Mesenchymal stem cell (in vitro differentiated cells and primary cell): ENCODE data around the gene CNIH3.

ENCODE experiments used
- DNase-seq: peaks from one replicate; pipeline ENCODE4 v3.0.0-alpha.2; 2013
- H2AFZ ChIP-seq: one replicate; pipeline ENCODE4 v1.6.1; 2013; ENCODE audit warnings: low read depth, mild to moderate bottlenecking, control low read depth, inconsistent platforms, low read length, moderate library complexity
- H2AK5ac ChIP-seq: 2 replicates; pipeline ENCODE4 v1.6.1; 2013; ENCODE audit warnings: low read length, moderate library complexity, mild to moderate bottlenecking, inconsistent platforms; ENCODE audit not compliant: severe bottlenecking
- H2BK120ac ChIP-seq: one replicate; pipeline ENCODE4 v1.6.1; 2013; ENCODE audit warnings: low read depth, mild to moderate bottlenecking, inconsistent platforms, low read length, moderate library complexity
- H2BK12ac ChIP-seq, 2 experiments: one replicate each; pipeline ENCODE4 v1.6.1; 2013; ENCODE audit warnings: inconsistent platforms in 2 of 2, low read length in 2 of 2, mild to moderate bottlenecking in 2 of 2, moderate library complexity in 2 of 2, control low read depth in 1 of 2
- H2BK15ac ChIP-seq: one replicate; pipeline ENCODE4 v1.6.1; 2013; ENCODE audit warnings: mild to moderate bottlenecking, low read depth, inconsistent platforms; ENCODE audit not compliant: poor library complexity, severe bottlenecking
- H2BK5ac ChIP-seq: 2 replicates; pipeline ENCODE4 v1.6.1; 2013; ENCODE audit warnings: low read depth, mild to moderate bottlenecking, low read length, control low read depth, inconsistent platforms; ENCODE audit not compliant: poor library complexity, severe bottlenecking
- H3K14ac ChIP-seq, 2 experiments: one replicate each; pipeline ENCODE4 v1.6.1; 2013; ENCODE audit warnings: inconsistent platforms in 2 of 2, low read length in 2 of 2, control low read depth in 1 of 2, mild to moderate bottlenecking in 1 of 2, moderate library complexity in 1 of 2
- H3K18ac ChIP-seq, 2 experiments: one replicate each; pipeline ENCODE4 v1.6.1; 2013; ENCODE audit warnings: inconsistent platforms in 2 of 2, low read length in 2 of 2, control low read depth in 1 of 2, low read depth in 1 of 2, mild to moderate bottlenecking in 1 of 2
- H3K23ac ChIP-seq, 2 experiments: one replicate each; pipeline ENCODE4 v1.6.1; 2013; ENCODE audit warnings: inconsistent platforms in 2 of 2, low read length in 2 of 2, mild to moderate bottlenecking in 2 of 2, moderate library complexity in 2 of 2, control low read depth in 1 of 2
- H3K27ac ChIP-seq: 2 replicates; pipeline ENCODE4 v1.5.1; 2013; ENCODE audit warnings: mild to moderate bottlenecking, moderate library complexity, low read length, control low read depth, inconsistent platforms; ENCODE audit not compliant: poor library complexity, severe bottlenecking
- H3K27me3 ChIP-seq, 2 experiments: 2 replicates each; pipeline versions ENCODE4 v1.6.1 to v1.7.0; 2013; ENCODE audit warnings: low read length in 2 of 2, mild to moderate bottlenecking in 2 of 2, moderate library complexity in 2 of 2, control low read depth in 1 of 2, inconsistent platforms in 1 of 2; ENCODE audit not compliant: control insufficient read depth in 1 of 2, insufficient read depth in 1 of 2
- H3K36me3 ChIP-seq, 2 experiments: 2 replicates each; pipeline versions ENCODE4 v1.6.1 to v1.7.0; 2013; ENCODE audit warnings: low read length in 2 of 2, control low read depth in 1 of 2, inconsistent platforms in 1 of 2, low read depth in 1 of 2, mild to moderate bottlenecking in 1 of 2; ENCODE audit not compliant: insufficient read depth in 2 of 2, control insufficient read depth in 1 of 2
- H3K4ac ChIP-seq, 2 experiments: one replicate each; pipeline ENCODE4 v1.6.1; 2013; ENCODE audit warnings: inconsistent platforms in 2 of 2, low read length in 2 of 2, mild to moderate bottlenecking in 2 of 2, moderate library complexity in 2 of 2, control low read depth in 1 of 2, low read depth in 1 of 2
- H3K4me1 ChIP-seq: 2 replicates; pipeline ENCODE4 v1.6.1; 2013; ENCODE audit warnings: low read depth, low read length, control low read depth; ENCODE audit not compliant: control insufficient read depth, insufficient read depth
- H3K4me2 ChIP-seq: 2 replicates; pipeline ENCODE4 v1.6.1; 2013; ENCODE audit warnings: low read length, mild to moderate bottlenecking, inconsistent platforms; ENCODE audit not compliant: poor library complexity, severe bottlenecking
- H3K4me3 ChIP-seq, 2 experiments: 2 replicates each; pipeline versions ENCODE4 v1.5.1 to v1.7.0; 2013; ENCODE audit warnings: low read length in 2 of 2, mild to moderate bottlenecking in 2 of 2, control low read depth in 1 of 2, low read depth in 1 of 2; ENCODE audit not compliant: insufficient read depth in 1 of 2
- H3K79me1 ChIP-seq: replicated peaks from 2 replicates; pipeline ENCODE4 v1.6.1; 2013; ENCODE audit warnings: mild to moderate bottlenecking, control low read depth, low read length, inconsistent platforms; ENCODE audit not compliant: poor library complexity, severe bottlenecking
- H3K9ac ChIP-seq: 2 replicates; pipeline ENCODE4 v1.7.0; 2013; ENCODE audit warnings: mild to moderate bottlenecking, low read length, moderate library complexity
- H3K9me3 ChIP-seq: 2 replicates; pipeline ENCODE4 v1.7.0; 2013; ENCODE audit warnings: mild to moderate bottlenecking, low read length; ENCODE audit not compliant: control insufficient read depth
- H4K8ac ChIP-seq: one replicate; pipeline ENCODE4 v1.6.1; 2013; ENCODE audit warnings: inconsistent platforms, mild to moderate bottlenecking, low read length, moderate library complexity
- H4K91ac ChIP-seq: one replicate; pipeline ENCODE4 v1.6.1; 2013; ENCODE audit warnings: mild to moderate bottlenecking, low read length, inconsistent platforms
- WGBS: methylation state at CpG from one replicate; pipeline ENCODE4 v1.1.7; 2013; ENCODE audit warnings: mixed read lengths; 5-methylcytosine and 5-hydroxymethylcytosine counted together

Gene CNIH3

DNA sequence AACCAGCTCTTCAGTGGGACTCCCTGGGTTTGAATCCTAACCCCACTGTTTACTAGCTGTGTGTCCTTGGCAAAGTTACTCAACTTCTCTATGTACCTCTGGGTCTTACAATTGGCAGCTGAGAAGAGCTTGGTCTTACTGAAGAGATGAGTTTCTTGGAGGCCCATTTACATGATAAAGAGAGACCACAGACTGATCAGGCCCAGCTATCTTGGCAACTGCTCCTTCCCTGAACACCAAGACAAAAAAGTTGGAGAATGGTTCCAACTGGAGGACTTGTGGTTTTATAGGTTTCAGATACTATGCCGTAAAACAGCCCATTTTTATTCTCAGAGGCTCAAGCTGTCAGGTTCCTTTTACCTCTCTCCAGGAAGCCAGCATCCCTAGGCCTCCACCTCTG is 24.8 kb upstream of the CNIH3 start:
- Histone ChIP-seq H2AFZ (no peak overlapping the region), H2BK120ac (no peak overlapping the region), H2AK5ac (no peak overlapping the region), H3K4me2 (no peak overlapping the region), H3K4ac (no peak overlapping the region), H2BK5ac (no peak overlapping the region), H3K18ac (no peak overlapping the region), H3K23ac (no peak overlapping the region), H3K27ac (no peak overlapping the region), H2BK15ac (no peak overlapping the region), H3K14ac (no peak overlapping the region), H3K4me3 (no peak overlapping the region), H3K36me3 (peaks cover 0 to 11% of the 10 kb centered on the region in 2 experiments), H3K79me1 (no peaks in the 10 kb centered on the region), H4K91ac (no peak overlapping the region), H3K4me1 (peaks cover 4% of the 10 kb centered on the region), H3K27me3 (no peaks in the 10 kb centered on the region), H3K9me3 (no peaks in the 10 kb centered on the region), H4K8ac (no peak overlapping the region), H3K9ac (no peak overlapping the region), H2BK12ac (no peak overlapping the region)
- WGBS, result no CpG with 5 or more reads among the region's 1 CpG
- DNase-seq, result no peak

DNA sequence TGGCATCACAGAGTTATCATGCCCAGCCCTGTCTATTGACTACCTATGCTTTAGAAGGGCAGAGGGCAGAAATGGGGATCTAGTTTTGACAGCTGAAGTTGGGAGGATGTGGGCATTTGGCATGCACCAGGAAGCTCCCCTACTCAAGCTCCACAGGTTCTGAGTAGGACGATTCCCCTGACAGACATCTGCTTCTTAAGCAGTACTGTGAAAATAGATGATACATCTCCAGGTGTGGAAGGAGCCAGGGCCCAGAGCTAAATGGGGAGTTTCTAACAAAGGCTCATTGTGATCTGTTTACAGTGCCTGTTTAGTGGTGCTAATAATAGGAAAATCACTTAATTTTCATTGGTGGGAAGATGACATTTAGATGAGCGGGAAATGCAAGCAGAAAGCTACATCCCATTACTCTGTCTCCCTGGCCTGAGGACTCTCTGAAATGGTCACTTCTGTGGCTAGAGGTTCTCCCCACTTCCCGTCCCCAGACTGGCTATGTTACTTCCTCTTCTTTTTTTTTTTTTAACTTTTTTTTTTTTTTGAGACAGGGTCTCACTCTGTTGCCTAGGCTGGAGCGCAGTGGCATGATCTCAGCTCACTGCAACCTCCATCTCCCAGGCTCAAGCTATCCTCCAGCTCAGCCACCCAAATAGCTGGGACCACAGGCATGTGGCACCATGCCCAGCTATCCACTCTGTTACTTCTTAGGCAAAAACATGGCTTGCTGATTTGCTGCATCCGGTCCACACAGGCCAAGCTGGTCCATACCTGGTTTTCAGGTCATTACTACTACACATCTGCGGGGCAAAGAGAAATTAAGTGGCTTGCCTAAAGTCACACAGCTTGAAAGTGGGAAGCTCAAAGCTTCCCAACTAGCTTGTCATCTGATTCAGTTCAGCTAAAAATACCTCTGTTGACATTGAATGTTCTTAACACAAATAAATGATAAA is 23.2 kb upstream of the CNIH3 start:
- no peaks in the 10 kb centered on the region for H3K27me3 ChIP-seq
- peak overlapping the region; percentile 30 for H3K27ac ChIP-seq
- H2AK5ac ChIP-seq, result peak overlapping the region; percentile 66
- no peak overlapping the region for H3K4me3 ChIP-seq
- peak overlapping the region; percentile 46 to 61 for H3K4ac ChIP-seq
- peak; percentile 77 for DNase-seq
- no peak overlapping the region for H4K91ac ChIP-seq
- H3K14ac ChIP-seq, result peak overlapping the region in 1 of 2 experiments; percentile 15
- no peak overlapping the region for H2BK15ac ChIP-seq
- peak overlapping the region; percentile 68 to 83 for H2BK12ac ChIP-seq
- peak overlapping the region; percentile 64 for H2BK120ac ChIP-seq
- peak overlapping the region; percentile 41 to 66 for H3K18ac ChIP-seq
- no peaks in the 10 kb centered on the region for H3K79me1 ChIP-seq
- peak overlapping the region; percentile 66 for H4K8ac ChIP-seq
- H3K23ac ChIP-seq, result no peak overlapping the region
- H3K36me3 ChIP-seq, result peaks cover 0 to 8% of the 10 kb centered on the region in 2 experiments
- no peak overlapping the region for H2AFZ ChIP-seq
- H3K4me1 ChIP-seq, result peaks cover 4% of the 10 kb centered on the region
- no peak overlapping the region for H2BK5ac ChIP-seq
- no peaks in the 10 kb centered on the region for H3K9me3 ChIP-seq
- H3K4me2 ChIP-seq, result no peak overlapping the region
- 73% methylated on average over 6 of the region's 6 CpGs for WGBS
- no peak overlapping the region for H3K9ac ChIP-seq

DNA sequence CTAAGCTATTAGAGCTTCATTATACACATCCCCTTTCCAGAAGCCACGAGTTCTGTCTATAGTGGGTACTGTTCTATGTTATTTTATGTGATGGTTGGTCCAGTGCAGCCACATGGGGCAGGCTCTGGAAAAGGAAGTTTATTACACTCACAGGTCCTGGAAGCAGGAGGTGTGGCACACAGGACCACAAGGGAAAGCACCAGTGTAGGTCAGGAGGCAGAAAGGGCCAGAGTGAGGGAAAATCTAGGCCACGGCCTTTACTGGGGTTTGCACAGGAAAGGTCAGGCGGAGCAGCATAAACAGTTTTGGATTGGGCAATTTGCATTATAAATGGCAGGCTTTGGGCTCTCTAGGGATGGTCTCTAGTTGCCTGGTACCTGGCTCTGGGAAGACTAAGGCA is 21.8 kb upstream of the CNIH3 start:
- H3K18ac ChIP-seq, result peak overlapping the region in 1 of 2 experiments; percentile 18
- H2AFZ ChIP-seq, result no peak overlapping the region
- H3K9ac ChIP-seq, result no peak overlapping the region
- H3K4me2 ChIP-seq, result no peak overlapping the region
- H2BK12ac ChIP-seq, result no peak overlapping the region
- H2BK5ac ChIP-seq, result no peak overlapping the region
- 91% methylated on average over 3 of the region's 3 CpGs for WGBS
- H3K4me3 ChIP-seq, result no peak overlapping the region
- DNase-seq, result no peak
- no peak overlapping the region for H2BK120ac ChIP-seq
- no peak overlapping the region for H4K8ac ChIP-seq
- H3K27me3 ChIP-seq, result no peaks in the 10 kb centered on the region
- H3K23ac ChIP-seq, result no peak overlapping the region
- H2BK15ac ChIP-seq, result no peak overlapping the region
- H3K4me1 ChIP-seq, result peaks cover 4% of the 10 kb centered on the region
- H3K4ac ChIP-seq, result no peak overlapping the region
- no peaks in the 10 kb centered on the region for H3K9me3 ChIP-seq
- no peaks in the 10 kb centered on the region for H3K79me1 ChIP-seq
- no peaks in the 10 kb centered on the region for H3K36me3 ChIP-seq
- H3K14ac ChIP-seq, result no peak overlapping the region
- H3K27ac ChIP-seq, result no peak overlapping the region
- H4K91ac ChIP-seq, result no peak overlapping the region
- H2AK5ac ChIP-seq, result no peak overlapping the region

DNA sequence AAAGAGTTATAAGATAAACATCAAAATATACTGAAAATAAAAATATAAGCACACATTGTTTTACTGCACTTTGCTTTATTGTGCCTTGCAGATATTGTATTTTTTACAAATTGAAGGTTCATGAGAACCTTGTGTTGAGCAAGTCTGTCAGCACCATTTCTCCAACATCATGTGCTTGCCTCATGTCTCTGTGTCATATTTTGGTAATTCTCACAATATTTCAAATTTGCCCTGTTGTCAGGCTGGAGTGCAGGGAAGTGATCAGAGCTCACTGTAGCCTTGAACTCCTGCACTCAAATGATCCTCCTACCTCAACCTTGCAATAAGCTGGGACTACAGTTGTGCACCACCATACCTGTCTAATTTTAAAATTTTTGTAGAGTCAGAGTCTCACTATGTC is 21.3 kb upstream of the CNIH3 start:
- Histone ChIP-seq H4K8ac (no peak overlapping the region), H4K91ac (no peak overlapping the region), H2BK5ac (no peak overlapping the region), H3K4me3 (no peak overlapping the region), H3K79me1 (no peaks in the 10 kb centered on the region), H3K4me2 (no peak overlapping the region), H2AFZ (no peak overlapping the region), H3K27me3 (no peaks in the 10 kb centered on the region), H2AK5ac (no peak overlapping the region), H2BK12ac (no peak overlapping the region), H2BK15ac (no peak overlapping the region), H3K9me3 (no peaks in the 10 kb centered on the region), H3K23ac (no peak overlapping the region), H3K18ac (no peak overlapping the region), H2BK120ac (no peak overlapping the region), H3K27ac (no peak overlapping the region), H3K9ac (no peak overlapping the region), H3K14ac (no peak overlapping the region), H3K36me3 (no peaks in the 10 kb centered on the region), H3K4ac (no peak overlapping the region), H3K4me1 (peaks cover 4% of the 10 kb centered on the region)
- DNase-seq, result no peak
